HG02571 (cell line): ENCODE data around the gene APH1B.
"Not testable (repeated sequence)": the region's sequence is repeated elsewhere in the genome, so short reads cannot be mapped to it uniquely, and the experiment has no call there.

Experiments
- ATAC-seq: cut with Tn5 transposase; IDR thresholded peaks from one replicate; pipeline ENCODE4 v1.9.1; 2021; ENCODE audit warnings: mild to moderate bottlenecking, moderate library complexity; ENCODE audit not compliant: unreplicated experiment

The APH1B gene

DNA sequence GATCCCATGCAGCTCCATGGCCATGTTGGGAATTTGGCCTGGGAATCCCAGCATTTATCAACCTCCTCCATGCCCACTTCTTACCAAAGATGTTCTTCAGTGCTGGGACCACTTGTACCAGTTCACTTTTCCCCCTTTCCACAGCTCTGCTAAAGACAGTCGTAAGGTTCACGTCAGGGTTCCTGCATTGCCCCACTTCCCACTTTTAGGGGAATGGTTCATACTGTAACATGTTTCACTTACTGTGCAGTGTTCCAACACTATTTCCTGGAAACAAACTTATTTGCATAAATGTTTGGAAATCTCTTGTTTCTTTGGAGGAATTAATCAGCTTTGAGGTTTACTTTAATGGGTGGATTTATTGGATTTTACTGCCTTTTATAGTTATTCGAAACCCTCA is 17.0 kb downstream of the APH1B start:
- no peak for ATAC-seq

DNA sequence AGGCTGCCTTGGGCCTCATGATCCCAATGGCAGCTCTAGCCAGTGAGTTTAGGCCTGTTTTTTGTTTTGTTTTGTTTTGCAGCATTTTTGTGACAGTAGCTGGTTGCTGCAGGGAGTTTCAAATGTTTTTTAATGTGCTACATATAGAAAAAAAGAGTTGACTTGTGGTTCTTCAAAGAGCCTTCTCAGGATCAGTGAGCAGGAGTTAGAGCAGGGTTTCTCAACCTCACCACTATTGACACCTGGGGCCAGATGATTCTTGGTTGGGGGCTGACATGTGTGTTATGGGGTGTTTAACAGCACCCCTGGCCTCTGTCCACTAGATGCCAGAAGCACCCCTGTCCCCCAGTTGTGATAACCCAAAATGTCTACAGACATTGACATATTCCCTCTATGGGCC is 17.9 kb downstream of the APH1B start:
- no peak for ATAC-seq

GRCh38 chr15:63296195-63296594 is 18.8 kb downstream of the APH1B start:
- no peak for ATAC-seq

GRCh38 chr15:63299943-63300575 is 22.7 kb downstream of the APH1B start:
- ATAC-seq, result no peak

- no peak for ATAC-seq
Observed at GRCh38 chr15:63301088-63301487, 23.7 kb downstream of the APH1B start.

DNA sequence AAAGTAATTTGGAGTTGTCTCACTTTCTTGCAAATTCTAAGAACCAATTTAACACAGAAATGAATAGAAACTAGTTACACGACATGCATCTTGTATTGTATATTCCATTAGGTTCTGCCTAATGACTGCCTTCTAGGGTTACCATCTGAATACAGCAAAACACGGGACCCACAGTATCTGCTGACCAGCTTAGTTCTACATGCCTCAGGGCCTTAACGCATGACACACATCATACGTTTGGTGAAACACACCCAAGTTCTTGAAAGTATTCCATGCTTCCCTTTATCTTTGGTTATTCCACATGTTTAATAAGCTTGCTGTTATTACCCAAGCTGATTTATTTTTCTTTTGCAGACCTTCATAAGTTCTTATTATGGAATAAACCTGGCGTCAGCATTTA is 27.9 kb downstream of the APH1B start:
- no peak for ATAC-seq

- ATAC-seq, result no peak
Observed at GRCh38 chr15:63306492-63307073, 29.2 kb downstream of the APH1B start.

DNA sequence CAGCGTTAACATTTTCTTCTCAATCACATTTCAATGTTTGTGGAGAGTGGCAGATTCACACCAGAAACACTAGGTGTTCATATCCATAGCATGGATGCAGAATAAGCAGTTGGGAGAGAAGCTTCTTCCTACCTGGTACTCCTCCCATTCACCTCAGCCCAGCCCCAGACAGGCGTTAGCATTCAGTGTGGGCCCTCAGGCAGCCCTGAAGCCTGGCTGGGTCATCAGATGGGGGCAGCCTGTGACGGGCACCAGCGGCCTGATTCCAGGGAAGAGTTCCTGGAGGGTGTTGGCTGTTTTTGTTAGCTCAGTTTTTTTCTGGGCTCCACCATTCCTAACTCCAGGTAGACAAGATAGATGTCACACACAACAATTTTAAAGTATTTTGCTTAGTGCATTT is 31.1 kb downstream of the APH1B start:
- no peak for ATAC-seq

DNA sequence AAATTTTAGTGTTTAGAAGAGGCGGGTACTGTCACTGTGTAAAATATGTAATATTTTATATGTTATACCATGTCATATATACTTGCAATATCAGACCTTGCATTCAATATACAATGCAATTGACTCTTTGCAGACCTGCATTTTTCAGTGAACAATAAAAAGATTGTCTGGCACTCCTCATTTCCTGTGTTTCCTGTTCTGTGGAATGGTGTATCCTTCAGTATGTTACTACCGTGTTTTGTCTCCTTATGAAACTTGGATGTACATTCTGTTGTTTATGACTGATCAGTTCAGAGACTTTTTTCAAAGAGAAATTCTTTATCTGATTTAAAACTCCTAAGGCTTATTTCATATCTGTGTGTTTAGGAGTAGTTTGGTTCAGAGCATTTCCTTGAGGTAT is 31.5 kb downstream of the APH1B start:
- no peak for ATAC-seq

- ATAC-seq, result no peak
Observed at GRCh38 chr15:63310646-63311045, 33.2 kb downstream of the APH1B start.

GRCh38 chr15:63312286-63312685 is 34.9 kb downstream of the APH1B start:
- ATAC-seq, result no peak

GRCh38 chr15:63313825-63314224 is 36.4 kb downstream of the APH1B start:
- no peak for ATAC-seq

- ATAC-seq, result no peak
Observed at GRCh38 chr15:63314409-63314808, 37.0 kb downstream of the APH1B start.

DNA sequence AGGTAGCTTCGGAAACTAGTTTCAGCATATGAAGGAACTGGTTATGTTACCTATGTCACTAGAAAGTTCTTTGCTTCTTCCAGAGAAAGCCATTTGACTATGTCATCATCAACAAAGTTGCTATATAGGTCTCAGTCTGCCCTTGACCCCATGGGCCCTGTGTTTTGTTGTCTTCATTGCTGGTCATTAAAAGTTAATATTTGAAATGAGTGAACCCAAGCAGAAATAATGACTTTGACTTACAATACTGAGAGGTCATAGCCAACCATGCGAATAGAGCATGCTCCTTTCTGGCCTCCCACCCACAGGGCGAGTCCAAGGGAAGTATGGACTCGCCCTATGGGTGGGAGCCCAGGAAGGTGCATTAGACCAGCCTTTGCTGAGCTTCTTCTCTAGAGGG is 40.9 kb downstream of the APH1B start:
- no peak for ATAC-seq

DNA sequence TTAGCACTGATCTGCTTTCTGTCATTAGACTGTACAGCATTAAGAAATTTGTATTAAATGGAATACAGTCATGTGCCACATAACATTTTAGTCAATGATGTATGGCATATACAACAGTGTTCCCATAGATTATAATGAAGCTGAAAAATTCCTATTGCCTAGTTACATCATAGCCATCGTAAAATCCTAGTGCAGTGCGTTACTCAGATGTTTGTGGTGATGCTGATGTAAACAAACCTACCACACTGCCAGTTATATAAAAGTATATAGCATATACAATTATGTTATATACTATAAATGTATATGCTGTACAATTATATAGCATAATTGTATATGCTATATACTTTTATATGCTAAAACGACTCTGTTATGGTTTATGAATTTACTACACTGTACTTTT is 41.7 kb downstream of the APH1B start:
- no peak for ATAC-seq

DNA sequence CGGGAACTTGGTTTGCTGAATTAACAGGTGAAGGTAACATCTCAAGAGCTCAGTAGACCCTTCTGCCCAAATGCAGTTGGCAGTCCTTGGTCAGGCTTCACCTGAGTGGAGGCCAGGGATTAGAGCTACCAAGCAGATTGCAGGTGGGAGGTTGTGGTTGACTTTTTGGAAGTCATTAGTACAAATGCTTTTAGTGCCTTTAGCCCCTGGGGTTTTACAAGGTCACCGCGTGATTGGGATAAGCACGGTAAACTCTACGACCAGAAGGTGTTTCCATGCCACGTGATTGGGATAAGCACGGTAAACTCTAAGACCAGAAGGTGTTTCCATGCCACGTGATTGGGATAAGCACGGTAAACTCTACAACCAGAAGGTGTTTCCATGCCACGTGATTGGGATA is 43.0 kb downstream of the APH1B start:
- ATAC-seq, result not testable (repeated sequence)

DNA sequence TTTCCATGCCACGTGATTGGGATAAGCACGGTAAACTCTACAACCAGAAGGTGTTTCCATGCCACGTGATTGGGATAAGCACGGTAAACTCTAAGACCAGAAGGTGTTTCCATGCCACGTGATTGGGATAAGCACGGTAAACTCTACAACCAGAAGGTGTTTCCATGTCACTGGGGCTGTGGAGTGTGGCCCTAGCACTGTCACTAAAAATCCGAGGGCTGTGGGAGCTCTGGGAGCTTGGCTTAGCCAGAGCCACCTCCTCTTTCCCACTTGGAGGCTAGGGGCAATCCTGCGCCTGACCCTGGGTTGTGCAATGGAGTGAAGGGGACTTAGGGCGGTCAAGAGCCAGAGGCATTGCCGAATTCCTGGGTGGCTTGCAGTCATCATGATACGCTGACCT is 43.6 kb downstream of the APH1B start:
- ATAC-seq, result not testable (repeated sequence)

- no peak for ATAC-seq
Observed at GRCh38 chr15:63321462-63321861, 44.1 kb downstream of the APH1B start.

GRCh38 chr15:63322541-63322940 is 45.1 kb downstream of the APH1B start:
- ATAC-seq, result no peak

- ATAC-seq, result no peak
Observed at GRCh38 chr15:63323798-63324563, 46.6 kb downstream of the APH1B start.

GRCh38 chr15:63324770-63325169 is 47.4 kb downstream of the APH1B start:
- ATAC-seq, result no peak
